CD4-positive, alpha-beta T cell treated with Interleukin-4 for 4 hours (primary cell): Measurements from ENCODE around the gene SEZ6L2.
"Not testable (repeated sequence)": the region's sequence is repeated elsewhere in the genome, so short reads cannot be mapped to it uniquely, and the experiment has no call there.

Experiments
- DNase-seq: peaks from one replicate; pipeline ENCODE4 v3.0.0-alpha.2; 2020

The SEZ6L2 gene

GRCh38 chr16:29881050-29881449, 18.3 kb downstream of the SEZ6L2 start:
- DNase-seq, result no peak

DNA sequence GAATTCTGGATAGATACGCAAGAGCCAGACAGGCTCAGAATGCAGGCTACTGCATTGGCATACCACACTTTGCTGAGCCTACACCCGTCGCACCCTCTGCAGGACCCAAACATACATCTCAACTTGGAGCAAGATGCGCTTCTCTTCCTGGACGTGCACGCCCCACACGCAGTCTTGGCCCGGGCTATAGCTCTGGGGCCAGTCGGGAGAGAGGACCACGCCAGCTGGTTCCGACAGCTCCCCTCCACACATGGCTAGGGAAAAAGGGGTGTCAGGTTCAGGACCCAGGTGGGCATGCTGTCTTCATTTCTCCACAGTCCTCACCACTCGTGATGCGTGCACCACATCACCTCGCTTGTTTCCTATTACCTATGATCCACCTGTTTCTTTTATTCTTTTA, 21.2 kb downstream of the SEZ6L2 start:
- DNase-seq, result no peak

- peak; percentile 40 for DNase-seq
These were observed 21.9 kb downstream of the SEZ6L2 start for GRCh38 chr16:29877266-29877961.

DNA sequence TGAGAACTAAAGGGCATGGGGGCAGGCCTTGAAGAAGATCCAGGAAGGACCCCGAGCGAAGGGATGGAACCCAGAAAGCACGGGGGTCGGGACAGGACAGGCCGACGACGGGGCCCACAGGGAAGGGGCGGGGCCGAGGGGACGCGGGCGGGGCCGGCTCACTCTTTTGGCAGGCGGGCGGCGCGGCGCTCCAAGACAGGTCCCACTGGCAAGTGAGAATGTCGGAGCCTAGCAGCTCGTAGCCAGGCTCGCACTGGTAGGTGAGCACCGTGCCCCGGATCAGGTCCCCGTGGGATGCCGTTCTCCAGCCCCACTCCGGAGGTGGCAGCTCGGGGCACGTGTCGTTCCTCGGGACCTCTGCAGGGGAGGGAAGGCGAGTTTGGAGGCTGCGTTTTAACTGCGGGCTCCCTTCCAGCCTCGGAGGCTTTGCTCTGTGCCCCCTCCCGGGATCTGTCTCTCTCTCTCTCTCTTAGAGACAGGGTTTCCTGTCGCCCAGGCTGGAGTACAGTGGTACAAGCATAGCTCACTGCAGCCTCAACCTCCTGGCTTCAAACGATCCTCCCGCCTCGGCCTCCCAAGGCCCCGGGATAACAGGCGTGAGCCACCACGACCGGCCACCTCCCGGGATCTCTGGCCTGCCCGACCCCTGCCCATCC, 22.6 kb downstream of the SEZ6L2 start:
- peak; percentile 7 for DNase-seq

- DNase-seq, result no peak
These were observed 23.1 kb downstream of the SEZ6L2 start for GRCh38 chr16:29876217-29876593.

GRCh38 chr16:29875206-29875605, 24.1 kb downstream of the SEZ6L2 start:
- no peak for DNase-seq

DNA sequence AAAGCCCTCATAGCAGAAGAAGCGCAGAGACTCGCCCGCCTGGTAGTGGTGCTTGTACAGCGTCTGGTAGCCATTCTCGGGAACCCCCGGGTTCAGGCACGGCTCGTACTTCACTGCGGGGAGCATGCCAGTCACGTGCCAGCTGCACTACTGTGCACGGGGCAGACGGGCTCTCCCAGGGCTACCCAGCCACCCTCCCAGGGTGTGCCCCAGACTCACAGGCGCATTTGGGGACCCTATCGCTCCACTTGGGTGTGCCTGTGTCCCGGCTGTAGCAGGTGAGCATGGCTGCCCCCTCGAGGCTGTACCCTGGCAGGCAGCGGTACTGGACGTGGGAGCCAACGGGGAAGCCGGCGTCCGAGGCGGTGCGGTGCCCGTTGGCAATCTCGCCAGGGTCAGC, 26.0 kb downstream of the SEZ6L2 start:
- DNase-seq, result no peak

GRCh38 chr16:29871822-29872546, 27.4 kb downstream of the SEZ6L2 start:
- DNase-seq, result no peak

- not testable (repeated sequence) for DNase-seq
These were observed 30.3 kb downstream of the SEZ6L2 start for GRCh38 chr16:29869067-29869466.

DNA sequence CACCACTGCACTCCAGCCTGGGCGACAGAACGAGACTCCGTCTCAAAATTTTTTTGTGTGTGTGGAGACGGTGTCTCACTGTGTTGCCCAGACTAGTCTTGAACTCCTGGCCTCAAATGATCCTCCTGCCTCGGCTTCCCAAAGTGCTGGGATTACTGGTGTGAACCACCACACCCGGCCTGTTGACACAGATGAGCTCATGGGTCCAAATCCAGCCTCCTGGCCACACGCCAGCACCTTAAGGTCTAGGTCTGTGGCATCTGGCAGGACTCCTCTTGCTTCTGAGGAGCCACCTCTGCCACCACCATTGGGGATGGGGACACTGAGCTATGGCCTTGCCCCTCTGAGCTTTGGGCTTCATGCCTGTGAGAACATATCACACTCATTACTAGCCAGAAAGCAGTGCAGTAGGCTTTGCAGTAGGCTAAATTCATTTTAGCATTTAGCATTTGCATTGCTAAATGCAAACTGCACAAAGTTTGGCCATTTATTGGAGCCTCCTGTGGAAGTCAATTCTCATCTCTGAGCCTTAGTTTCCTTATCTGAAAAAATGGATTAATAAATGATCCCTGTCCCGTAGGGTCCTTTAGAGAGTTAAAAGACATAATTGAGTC, 30.8 kb downstream of the SEZ6L2 start:
- no peak for DNase-seq

DNA sequence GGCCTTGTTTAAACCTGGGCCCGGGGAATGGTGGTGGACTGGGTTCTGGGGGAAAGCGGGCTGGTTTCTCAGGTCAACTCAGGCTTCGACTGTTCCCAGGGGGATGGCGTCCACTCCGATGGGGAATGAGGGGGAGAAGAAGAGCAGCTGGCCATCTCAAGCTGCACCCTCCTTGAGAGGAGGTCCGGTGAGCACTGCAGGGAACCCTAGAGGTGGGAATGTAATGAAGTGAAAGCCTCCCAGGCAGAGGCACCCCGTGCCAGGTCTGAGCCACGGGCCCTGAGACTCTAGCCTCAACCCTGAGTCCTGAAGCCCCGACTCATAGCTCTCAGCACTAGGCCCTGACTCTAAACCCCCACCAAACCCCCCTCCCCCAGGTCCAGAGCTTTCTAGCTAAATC, 35.1 kb downstream of the SEZ6L2 start:
- no peak for DNase-seq

GRCh38 chr16:29863669-29863984, 35.7 kb downstream of the SEZ6L2 start:
- DNase-seq, result no peak

DNA sequence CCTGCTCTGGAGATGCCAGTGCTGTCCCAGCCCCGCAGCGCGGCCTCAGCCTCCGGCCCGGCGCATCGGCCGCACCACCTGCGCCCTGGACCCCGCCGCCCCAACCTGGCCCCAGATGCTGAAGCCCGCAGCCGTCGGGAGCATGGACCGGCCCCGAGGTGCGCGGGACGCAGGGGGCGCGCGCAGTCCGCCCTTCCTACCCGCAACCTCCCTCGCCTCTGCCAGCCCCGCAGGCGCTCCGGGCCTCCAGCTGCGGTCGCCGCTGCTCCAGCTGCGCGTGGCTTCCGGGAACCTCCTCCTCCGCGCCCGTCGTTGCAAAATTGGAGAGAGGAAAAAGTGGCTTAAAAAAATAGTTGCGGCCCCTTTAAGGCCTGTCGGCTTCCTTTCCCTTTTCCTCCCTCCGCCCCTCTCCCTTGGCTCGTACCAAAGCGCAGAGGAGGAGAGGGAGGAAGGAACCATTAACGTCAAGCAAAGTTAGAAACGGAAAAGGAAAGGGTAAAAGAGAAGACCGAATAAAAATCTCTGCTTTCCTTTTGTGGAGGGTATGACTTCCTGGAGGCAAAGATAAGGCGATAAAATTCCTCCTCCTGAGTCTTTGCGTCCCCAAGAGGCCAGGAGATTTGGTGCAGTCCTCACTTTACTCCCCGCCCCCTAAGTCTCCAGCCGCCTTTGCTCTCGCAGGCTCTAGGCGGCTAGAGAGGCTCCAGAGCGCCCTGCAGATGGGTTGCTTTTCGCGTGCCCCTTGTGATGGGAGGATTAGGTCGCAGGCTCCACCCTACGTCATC, 36.3 kb downstream of the SEZ6L2 start, which contains the start of gene CDIPT:
Gene CDIPT, minus strand, starts transcription at position 343 of the 785 bp plus-strand sequence. CDS start 369 bp downstream, outside the sequence.
- peak; percentile 95 for DNase-seq

- DNase-seq, result no peak
These were observed 36.9 kb downstream of the SEZ6L2 start for GRCh38 chr16:29862383-29862883.

DNA sequence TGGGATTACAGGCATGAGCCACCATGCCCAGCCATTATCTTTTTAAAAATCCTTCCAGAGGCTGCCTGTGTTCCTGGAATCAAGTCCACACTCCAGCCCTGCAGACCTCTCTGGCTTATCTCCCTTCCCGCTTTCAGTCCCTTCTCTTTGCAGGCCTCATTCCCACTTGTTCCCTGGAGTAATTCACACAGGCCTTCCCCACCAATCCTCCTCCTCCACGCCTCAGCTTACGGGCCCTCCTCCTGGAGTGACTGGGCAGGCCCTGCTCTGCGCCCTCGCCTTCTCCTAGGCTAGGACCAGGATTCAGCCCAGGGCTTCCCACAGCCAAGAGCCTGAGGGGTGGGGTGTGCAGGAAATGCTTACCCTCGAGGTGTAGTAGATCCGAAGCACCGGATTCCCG, 39.1 kb downstream of the SEZ6L2 start:
- DNase-seq, result no peak

DNA sequence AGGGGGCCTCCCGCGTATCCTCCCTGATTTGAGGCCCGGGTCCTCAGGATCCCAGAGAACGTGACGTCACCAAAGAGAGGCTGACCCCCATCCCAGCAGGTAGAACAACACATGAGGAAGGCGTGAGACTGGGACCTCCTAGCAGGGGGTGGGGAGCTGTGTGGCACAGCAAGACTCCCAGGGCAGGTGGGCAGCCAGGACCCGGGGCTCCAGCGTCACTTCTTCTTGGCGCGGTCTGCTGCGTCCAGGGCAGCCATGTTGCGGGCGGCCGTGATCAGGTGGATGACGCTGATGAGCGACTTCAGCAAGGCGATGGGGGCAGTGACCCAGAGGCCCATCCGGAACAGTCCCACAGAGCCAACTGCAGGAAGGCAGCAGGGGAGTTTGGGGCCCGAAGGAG, 40.4 kb downstream of the SEZ6L2 start:
- no peak for DNase-seq

DNA sequence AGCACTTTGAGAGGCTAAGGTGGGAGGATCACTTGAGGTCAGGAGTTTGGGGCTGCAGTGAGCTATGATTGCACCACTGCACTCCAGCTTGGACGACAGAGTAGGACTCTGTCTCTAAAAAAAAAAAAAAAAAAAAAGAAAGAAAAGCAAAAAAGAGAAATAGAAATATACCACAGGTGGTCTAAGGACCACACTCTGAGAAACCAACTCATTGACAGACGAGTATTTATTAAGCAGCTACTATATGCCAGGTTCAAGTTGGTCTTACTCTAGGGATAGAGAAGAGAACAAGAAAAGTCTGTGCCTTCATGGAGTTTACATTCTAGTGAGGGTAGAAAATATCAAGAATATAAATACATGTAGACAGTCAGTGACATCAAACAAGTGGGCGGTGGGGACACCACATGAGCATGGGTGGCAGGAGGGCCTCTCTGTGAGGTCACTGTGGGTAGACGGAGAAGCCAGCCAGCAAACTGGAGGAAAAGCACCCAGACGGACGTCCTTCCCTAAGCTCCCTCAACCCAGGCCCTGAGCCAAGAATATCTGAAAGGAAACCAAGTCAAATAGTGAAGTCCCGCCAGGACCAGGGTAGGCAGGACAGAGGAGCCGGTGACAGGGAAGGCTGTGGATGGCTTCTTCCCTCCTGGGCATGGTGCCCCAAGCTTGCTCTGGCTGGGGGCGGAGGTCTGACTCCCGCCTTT, 41.1 kb downstream of the SEZ6L2 start:
- no peak for DNase-seq

- no peak for DNase-seq
These were observed 42.1 kb downstream of the SEZ6L2 start for GRCh38 chr16:29857133-29857760.

DNA sequence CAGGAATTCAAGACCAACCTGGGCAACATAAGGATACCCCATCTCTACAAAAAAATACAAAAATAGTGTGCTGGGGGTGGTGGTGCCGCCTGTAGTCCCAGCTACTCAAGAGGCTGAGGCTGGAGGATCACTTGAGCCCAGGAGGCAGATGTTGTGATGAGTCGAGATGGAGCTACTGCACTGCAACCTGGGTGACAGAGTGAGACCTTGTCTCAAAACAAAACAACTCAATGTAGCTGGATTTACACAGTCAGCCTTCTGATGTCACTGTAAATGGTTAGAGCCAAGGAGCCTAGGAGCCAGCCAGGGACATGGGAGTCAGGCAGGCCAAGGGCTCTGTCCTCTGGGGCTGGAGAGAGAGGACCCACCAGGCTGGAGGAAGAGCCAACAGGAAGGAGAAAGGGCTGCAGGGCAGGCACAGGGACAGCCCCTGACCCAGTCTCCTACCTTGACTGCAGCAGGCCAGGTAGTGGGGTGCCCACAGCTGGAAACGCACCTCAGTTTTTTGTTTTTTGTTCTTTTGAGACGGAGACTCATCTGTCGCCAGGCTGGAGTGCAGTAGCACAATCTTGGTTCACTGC, 44.7 kb downstream of the SEZ6L2 start:
- no peak for DNase-seq

- no peak for DNase-seq
These were observed 46.7 kb downstream of the SEZ6L2 start for GRCh38 chr16:29852654-29853053.

GRCh38 chr16:29850998-29851397, 48.4 kb downstream of the SEZ6L2 start:
- no peak for DNase-seq
